CD1c-positive myeloid dendritic cell (primary cell): Measurements from ENCODE around the gene ERP27.

Experiments
- DNase-seq: peaks from one replicate; pipeline ENCODE4 v3.0.0-alpha.2; 2016; ENCODE audit errors: extremely low spot score

Gene ERP27

GRCh38 chr12:14937014-14937413, 1.3 kb downstream of the ERP27 start:
- no peak for DNase-seq

- no peak for DNase-seq
These were observed 2.0 kb downstream of the ERP27 start for GRCh38 chr12:14936224-14936861.

GRCh38 chr12:14935031-14935430, 3.3 kb downstream of the ERP27 start:
- DNase-seq, result no peak

- no peak for DNase-seq
These were observed 3.8 kb downstream of the ERP27 start for GRCh38 chr12:14934511-14934910.

- no peak for DNase-seq
These were observed 6.4 kb downstream of the ERP27 start for GRCh38 chr12:14931791-14932560.

GRCh38 chr12:14931359-14931758, 7.0 kb downstream of the ERP27 start:
- no peak for DNase-seq

GRCh38 chr12:14930299-14930698, 8.0 kb downstream of the ERP27 start:
- no peak for DNase-seq

- no peak for DNase-seq
These were observed 9.4 kb downstream of the ERP27 start for GRCh38 chr12:14928931-14929330.

- DNase-seq, result no peak
These were observed 11.1 kb downstream of the ERP27 start for GRCh38 chr12:14927267-14927666.

GRCh38 chr12:14924541-14924940, 13.8 kb downstream of the ERP27 start:
- no peak for DNase-seq

GRCh38 chr12:14923944-14924343, 14.4 kb downstream of the ERP27 start:
- DNase-seq, result no peak

GRCh38 chr12:14921218-14921617, 17.1 kb downstream of the ERP27 start:
- no peak for DNase-seq

GRCh38 chr12:14920475-14921126, 17.7 kb downstream of the ERP27 start:
- DNase-seq, result no peak

GRCh38 chr12:14919455-14919854, 18.9 kb downstream of the ERP27 start:
- DNase-seq, result no peak

GRCh38 chr12:14915736-14916135, 22.6 kb downstream of the ERP27 start:
- no peak for DNase-seq

GRCh38 chr12:14913381-14913781, 25.0 kb downstream of the ERP27 start:
- DNase-seq, result no peak

GRCh38 chr12:14911131-14911530, 27.2 kb downstream of the ERP27 start:
- no peak for DNase-seq

- no peak for DNase-seq
These were observed 28.0 kb downstream of the ERP27 start for GRCh38 chr12:14910090-14910915.

GRCh38 chr12:14907953-14908352, 30.4 kb downstream of the ERP27 start:
- peak; percentile 7 for DNase-seq

- no peak for DNase-seq
These were observed 32.2 kb downstream of the ERP27 start for GRCh38 chr12:14906114-14906513.

GRCh38 chr12:14905269-14906004, 32.9 kb downstream of the ERP27 start:
- no peak for DNase-seq
